Measurements from ENCODE around the gene LOXL1.

- TF ChIP-seq, protein P1, sequence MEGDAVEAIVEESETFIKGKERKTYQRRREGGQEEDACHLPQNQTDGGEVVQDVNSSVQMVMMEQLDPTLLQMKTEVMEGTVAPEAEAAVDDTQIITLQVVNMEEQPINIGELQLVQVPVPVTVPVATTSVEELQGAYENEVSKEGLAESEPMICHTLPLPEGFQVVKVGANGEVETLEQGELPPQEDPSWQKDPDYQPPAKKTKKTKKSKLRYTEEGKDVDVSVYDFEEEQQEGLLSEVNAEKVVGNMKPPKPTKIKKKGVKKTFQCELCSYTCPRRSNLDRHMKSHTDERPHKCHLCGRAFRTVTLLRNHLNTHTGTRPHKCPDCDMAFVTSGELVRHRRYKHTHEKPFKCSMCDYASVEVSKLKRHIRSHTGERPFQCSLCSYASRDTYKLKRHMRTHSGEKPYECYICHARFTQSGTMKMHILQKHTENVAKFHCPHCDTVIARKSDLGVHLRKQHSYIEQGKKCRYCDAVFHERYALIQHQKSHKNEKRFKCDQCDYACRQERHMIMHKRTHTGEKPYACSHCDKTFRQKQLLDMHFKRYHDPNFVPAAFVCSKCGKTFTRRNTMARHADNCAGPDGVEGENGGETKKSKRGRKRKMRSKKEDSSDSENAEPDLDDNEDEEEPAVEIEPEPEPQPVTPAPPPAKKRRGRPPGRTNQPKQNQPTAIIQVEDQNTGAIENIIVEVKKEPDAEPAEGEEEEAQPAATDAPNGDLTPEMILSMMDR (conservative IDR thresholded peaks at IDR 0.05; ENCODE audit: low read length): no peak
- TF ChIP-seq EZH2phosphoT487 (IDR thresholded peaks at IDR 0.05; ENCODE audit: borderline replicate concordance, low read depth, low read length): no peak
Observed at GRCh38 chr15:73985101-73985873, 59.0 kb downstream of the LOXL1 start.
